HFFc6 (cell line): ENCODE results near the gene ARCN1. TPM values are rescaled to one million over a fixed set of nuclear protein-coding genes. Genes with fewer than 3 reads are reported as not detected.
"Not testable (repeated sequence)": the region's sequence is repeated elsewhere in the genome, so short reads cannot be mapped to it uniquely, and the experiment has no call there.

Experiments
- DNase-seq: peaks from one replicate; pipeline ENCODE4 v3.0.0-alpha.2; 2018
- H3K27ac Mint-ChIP-seq: 2 replicates; pipeline ENCODE4 v1.8.0; 2020; ENCODE audit warnings: mild to moderate bottlenecking, mixed read lengths
- H3K27me3 Mint-ChIP-seq: 2 replicates; pipeline ENCODE4 v1.8.0; 2021; ENCODE audit warnings: mild to moderate bottlenecking, moderate library complexity, mixed read lengths; ENCODE audit not compliant: insufficient read depth
- H3K36me3 Mint-ChIP-seq: 2 replicates; pipeline ENCODE4 v1.8.0; 2021; ENCODE audit warnings: low read depth, mixed read lengths
- H3K4me1 Mint-ChIP-seq: 2 replicates; pipeline ENCODE4 v1.8.0; 2020; ENCODE audit warnings: low read depth, mixed read lengths
- H3K4me3 Mint-ChIP-seq: 2 replicates; pipeline ENCODE4 v1.8.0; 2020; ENCODE audit warnings: mild to moderate bottlenecking, moderate library complexity, mixed read lengths
- H3K9me3 Mint-ChIP-seq: 2 replicates; pipeline ENCODE4 v1.8.0; 2020; ENCODE audit warnings: mild to moderate bottlenecking, mixed read lengths
- total RNA-seq, 6 experiments: library from RNA; stranded (reverse); fragmentation: NEBNext Ultra II Directional; extraction: Animal tissue kit (Norgen Biotek cat#: 25700); gene quantifications; 2 replicates in 1 of 6; 3 replicates in 5 of 6; pipeline ENCODE4 v1.2.3, GENCODE V29; 2021
- TF ChIP-seq, protein P1 (sequence below): fragments of 200-600 bp; sonication (generic); IDR thresholded peaks from 2 replicates; pipeline ENCODE4 v1.5.0; 2021; ENCODE audit warnings: antibody characterized with exemption, mild to moderate bottlenecking

ARCN1 gene
- total RNA-seq, 6 experiments from 2014 or later, result 271 to 331 (median 319) TPM

DNA sequence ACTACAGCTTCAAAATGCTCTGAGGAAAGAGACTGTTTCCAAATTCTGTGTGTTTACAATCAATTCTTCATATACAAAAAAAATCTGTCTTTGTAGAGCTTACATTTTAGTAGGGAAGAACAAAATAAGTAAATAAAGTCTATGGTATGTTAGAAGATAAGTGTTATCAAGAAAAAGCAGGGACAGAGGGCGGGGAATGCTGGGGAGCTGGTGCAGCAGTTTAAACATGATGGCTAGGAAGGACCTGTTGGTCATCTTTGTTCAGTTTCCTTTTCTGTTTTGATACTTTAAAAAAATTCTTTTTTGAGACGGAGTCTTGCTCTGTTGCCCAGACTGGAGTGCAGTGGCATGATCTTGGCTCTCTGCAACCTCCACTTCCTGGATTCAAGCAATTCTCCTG, 25.1 kb upstream of the ARCN1 start:
- Mint-ChIP-seq H3K36me3 (peaks cover 11% of the 10 kb centered on the region; the same call in 1 of the 2 replicates), H3K9me3 (no peaks in the 10 kb centered on the region), H3K27ac (no peak overlapping the region), H3K4me3 (no peak overlapping the region), H3K27me3 (no peaks in the 10 kb centered on the region), H3K4me1 (no peaks in the 10 kb centered on the region)
- no peak for DNase-seq
- TF ChIP-seq, protein P1, sequence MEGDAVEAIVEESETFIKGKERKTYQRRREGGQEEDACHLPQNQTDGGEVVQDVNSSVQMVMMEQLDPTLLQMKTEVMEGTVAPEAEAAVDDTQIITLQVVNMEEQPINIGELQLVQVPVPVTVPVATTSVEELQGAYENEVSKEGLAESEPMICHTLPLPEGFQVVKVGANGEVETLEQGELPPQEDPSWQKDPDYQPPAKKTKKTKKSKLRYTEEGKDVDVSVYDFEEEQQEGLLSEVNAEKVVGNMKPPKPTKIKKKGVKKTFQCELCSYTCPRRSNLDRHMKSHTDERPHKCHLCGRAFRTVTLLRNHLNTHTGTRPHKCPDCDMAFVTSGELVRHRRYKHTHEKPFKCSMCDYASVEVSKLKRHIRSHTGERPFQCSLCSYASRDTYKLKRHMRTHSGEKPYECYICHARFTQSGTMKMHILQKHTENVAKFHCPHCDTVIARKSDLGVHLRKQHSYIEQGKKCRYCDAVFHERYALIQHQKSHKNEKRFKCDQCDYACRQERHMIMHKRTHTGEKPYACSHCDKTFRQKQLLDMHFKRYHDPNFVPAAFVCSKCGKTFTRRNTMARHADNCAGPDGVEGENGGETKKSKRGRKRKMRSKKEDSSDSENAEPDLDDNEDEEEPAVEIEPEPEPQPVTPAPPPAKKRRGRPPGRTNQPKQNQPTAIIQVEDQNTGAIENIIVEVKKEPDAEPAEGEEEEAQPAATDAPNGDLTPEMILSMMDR, result no peak

DNA sequence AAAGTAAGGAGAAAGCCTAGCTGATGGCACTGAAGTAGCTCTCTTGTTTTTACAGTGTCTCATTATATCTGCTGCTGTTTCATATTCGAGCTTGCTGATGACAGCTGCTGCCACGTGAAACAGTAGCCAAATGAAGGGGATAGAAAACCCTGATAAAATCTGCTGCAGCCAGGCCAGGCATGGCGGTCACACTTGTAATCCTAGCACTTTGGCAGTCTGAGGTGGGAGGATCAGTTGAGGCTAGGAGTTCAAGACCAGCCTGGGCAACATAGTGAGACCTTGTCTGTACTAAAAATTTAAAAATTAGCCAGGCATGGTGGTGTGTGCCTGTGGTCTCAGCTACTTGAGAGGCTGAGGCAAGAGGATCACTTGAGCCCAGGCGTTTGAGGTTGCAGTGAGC, 19.9 kb upstream of the ARCN1 start:
- H3K36me3 Mint-ChIP-seq, result peaks cover 15% of the 10 kb centered on the region; the same call in 1 of the 2 replicates

DNA sequence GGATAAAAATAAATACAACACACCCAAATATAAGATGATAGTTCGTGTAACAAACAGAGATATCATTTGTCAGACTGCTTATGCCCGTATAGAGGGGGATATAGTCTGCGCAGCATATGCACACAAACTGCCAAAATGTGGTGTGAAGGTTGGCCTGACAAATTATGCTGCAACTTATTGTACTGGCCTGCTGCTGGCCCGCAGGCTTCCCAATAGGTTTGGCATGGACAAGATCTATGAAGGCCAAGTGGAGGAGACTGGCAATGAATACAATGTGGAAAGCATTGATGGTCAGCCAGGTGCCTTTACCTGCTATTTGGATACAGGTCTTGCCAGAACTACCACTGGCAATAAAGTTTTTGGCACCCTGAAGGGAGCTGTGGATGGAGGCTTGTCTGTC, 11.4 kb upstream of the ARCN1 start:
- DNase-seq, result no peak
- H3K27me3 Mint-ChIP-seq, result 0 out of 2 replicates have a peak, but pooled peaks cover 3% of the 10 kb centered on the region
- no peaks in the 10 kb centered on the region for H3K9me3 Mint-ChIP-seq
- TF ChIP-seq, protein P1, result no peak
- no peak overlapping the region for H3K27ac Mint-ChIP-seq
- no peaks in the 10 kb centered on the region; the same call in 1 of the 2 replicates for H3K36me3 Mint-ChIP-seq
- H3K4me3 Mint-ChIP-seq, result no peak overlapping the region
- H3K4me1 Mint-ChIP-seq, result peaks cover 13% of the 10 kb centered on the region

More for the DNA sequence above, 19.9 kb upstream of the ARCN1 start:
- H3K4me3 Mint-ChIP-seq, result no peak overlapping the region
- no peaks in the 10 kb centered on the region for H3K27me3 Mint-ChIP-seq
- H3K4me1 Mint-ChIP-seq, result no peaks in the 10 kb centered on the region
- no peak for DNase-seq
- TF ChIP-seq, protein P1, result no peak
- no peaks in the 10 kb centered on the region for H3K9me3 Mint-ChIP-seq
- no peak overlapping the region for H3K27ac Mint-ChIP-seq

DNA sequence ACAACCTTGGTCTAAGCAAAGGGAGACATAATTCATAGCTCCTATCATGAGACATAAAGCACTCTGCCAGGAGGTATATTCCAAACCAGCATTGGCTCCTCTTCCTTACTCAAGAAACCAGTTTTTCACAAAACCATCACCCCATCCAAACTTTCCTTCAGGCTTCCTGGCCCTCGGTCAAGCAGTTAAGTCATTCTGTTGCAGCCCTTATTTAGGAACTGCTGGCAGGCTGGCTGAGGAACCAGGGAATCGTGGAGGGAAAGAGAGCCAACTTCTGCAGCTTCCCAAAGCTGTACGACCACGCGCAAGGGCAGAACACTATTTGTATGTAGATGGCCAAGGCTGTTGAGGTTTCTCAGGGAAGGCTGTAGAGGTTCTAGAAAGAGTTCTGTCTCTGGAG, 7.2 kb upstream of the ARCN1 start:
- no peak for DNase-seq
- Mint-ChIP-seq H3K4me3 (peak overlapping the region; percentile 98), H3K4me1 (peaks cover 13% of the 10 kb centered on the region), H3K27ac (peak overlapping the region; percentile 98), H3K27me3 (0 out of 2 replicates have a peak, but pooled peaks cover 4% of the 10 kb centered on the region), H3K36me3 (no peaks in the 10 kb centered on the region), H3K9me3 (no peaks in the 10 kb centered on the region)
- TF ChIP-seq, protein P1, result no peak

DNA sequence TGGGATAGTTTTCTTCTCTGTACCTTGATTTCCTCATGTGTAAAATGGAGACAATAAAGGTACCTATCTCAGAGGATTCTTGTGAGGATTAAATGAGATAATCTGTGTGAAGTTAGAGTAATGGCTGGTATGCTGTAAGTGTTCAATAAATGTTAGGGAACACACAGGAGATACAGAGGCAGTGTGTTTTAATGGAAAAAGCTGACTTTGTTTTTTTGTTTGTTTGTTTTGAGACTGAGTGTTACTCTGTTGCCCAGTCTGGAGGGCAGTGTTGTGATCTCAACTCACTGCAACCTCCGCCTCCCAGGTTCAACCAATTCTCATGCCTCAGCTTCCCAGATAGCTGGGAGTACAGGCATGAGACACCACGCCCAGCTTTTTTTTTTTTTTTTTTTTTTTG, 2.5 kb upstream of the ARCN1 start:
- TF ChIP-seq, protein P1, result no peak
- no peak for DNase-seq
- peaks cover 20% of the 10 kb centered on the region for H3K4me1 Mint-ChIP-seq
- no peak overlapping the region for H3K27ac Mint-ChIP-seq
- no peaks in the 10 kb centered on the region for H3K9me3 Mint-ChIP-seq
- H3K4me3 Mint-ChIP-seq, result no peak overlapping the region
- 0 out of 2 replicates have a peak, but pooled peaks cover 2% of the 10 kb centered on the region for H3K27me3 Mint-ChIP-seq
- H3K36me3 Mint-ChIP-seq, result peaks cover 16% of the 10 kb centered on the region

DNA sequence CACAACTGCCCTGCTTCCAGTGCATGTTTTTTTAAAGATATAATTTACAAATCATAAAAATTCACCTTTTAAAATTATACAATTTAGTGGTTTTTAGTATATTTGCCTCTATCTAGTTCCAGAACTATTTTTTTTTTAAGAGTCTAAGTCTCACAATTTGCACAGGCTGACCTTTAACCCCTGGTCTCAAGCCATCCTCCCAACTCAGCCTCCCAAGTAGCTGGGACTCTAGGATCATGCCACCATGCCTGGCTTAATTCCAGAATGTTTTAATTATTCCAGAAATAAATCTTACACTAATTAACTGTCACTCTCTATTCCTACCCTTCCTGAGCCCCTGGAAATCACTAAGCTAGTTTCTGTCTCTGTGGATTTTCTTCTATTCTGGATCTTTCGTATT, 1.4 kb upstream of the ARCN1 start:
- H3K27me3 Mint-ChIP-seq, result peaks cover under 1% of the 10 kb centered on the region; the same call in 1 of the 2 replicates
- no peak overlapping the region for H3K4me3 Mint-ChIP-seq
- H3K36me3 Mint-ChIP-seq, result peaks cover 27% of the 10 kb centered on the region
- H3K27ac Mint-ChIP-seq, result no peak overlapping the region
- H3K4me1 Mint-ChIP-seq, result peaks cover 25% of the 10 kb centered on the region
- DNase-seq, result no peak
- TF ChIP-seq, protein P1, result no peak
- no peaks in the 10 kb centered on the region for H3K9me3 Mint-ChIP-seq

DNA sequence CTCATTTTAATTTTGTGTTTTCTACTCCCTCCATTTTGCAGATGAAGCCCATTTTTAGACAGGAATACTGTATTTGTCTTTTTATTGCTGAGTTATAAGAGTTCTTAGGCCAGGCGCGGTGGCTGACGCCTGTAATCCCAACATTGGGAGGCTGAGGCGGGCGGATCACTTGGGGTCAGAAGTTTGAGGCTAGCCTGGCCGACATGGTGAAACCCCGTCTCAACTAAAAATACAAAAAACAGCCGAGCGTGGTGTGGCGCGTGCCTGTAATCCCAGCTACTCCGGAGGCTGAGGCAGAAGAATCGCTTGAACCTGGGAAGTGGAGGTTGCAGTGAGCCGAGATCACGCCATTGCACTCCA, 528 bp upstream of the ARCN1 start:
- peaks cover 30% of the 10 kb centered on the region for H3K36me3 Mint-ChIP-seq
- H3K4me1 Mint-ChIP-seq, result peaks cover 34% of the 10 kb centered on the region
- not testable (repeated sequence) for DNase-seq, H3K27me3 Mint-ChIP-seq, H3K9me3 Mint-ChIP-seq
- H3K27ac Mint-ChIP-seq, result peak overlapping the region; percentile 97
- H3K4me3 Mint-ChIP-seq, result peak overlapping the region; percentile 94
